Breast epithelium (tissue), 3 donors: Measurements from ENCODE around the gene HLTF.

Experiments
- CTCF ChIP-seq, 3 donors: fragments of 450-650 bp; IDR thresholded peaks; one replicate each; pipeline ENCODE4 v1.5.1; 2016 to 2017; ENCODE audit warnings: antibody characterized with exemption in 3 of 3, mild to moderate bottlenecking in 3 of 3, moderate library complexity in 3 of 3
- POLR2AphosphoS5 ChIP-seq, 3 donors: sonication (generic); formaldehyde crosslinking; IDR thresholded peaks; one replicate each; pipeline ENCODE4 v1.6.1; 2017; ENCODE audit warnings: antibody characterized with exemption in 3 of 3

DNA sequence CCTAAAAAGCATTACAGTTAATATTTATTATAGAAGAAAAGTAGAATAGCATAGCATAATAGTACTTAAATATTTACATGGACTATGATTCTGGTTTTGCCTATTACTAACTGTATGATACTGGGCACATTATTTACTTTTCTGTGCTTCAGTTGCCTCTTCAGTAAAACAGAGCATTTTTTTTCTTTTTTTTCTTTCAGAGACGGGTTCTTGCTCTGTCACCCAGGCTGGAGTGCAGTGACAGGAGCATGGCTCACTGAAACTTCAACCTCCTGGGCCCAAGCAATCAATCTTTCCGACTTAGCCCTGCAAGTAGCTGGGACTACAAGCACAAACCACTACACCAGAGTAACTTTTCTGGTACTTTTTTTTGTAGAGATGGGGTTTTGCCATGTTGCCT, 48.0 kb downstream of the HLTF start:
- no peak for TF ChIP-seq POLR2AphosphoS5 (IDR thresholded peaks at IDR 0.05)
- no peak for TF ChIP-seq CTCF (IDR thresholded peaks at IDR 0.05)
